H1 (cell line): ENCODE measurements around the gene HPS5. TPM values are rescaled to one million over a fixed set of nuclear protein-coding genes. Genes with fewer than 3 reads are reported as not detected.

Experiments used
- CTCF ChIA-PET: fragments of 300-600 bp; sonication (Branson Sonifier 250); formaldehyde crosslinking; loops from one replicate; lab custom pipeline; 2021; ENCODE audit not compliant: partially characterized antibody; lab: Charles Lee
- POLR2A ChIA-PET: fragments of 300-600 bp; sonication (Branson Sonifier 250); formaldehyde crosslinking; loops from one replicate; lab custom pipeline; 2021; ENCODE audit warnings: inconsistent platforms; ENCODE audit not compliant: partially characterized antibody; lab: Charles Lee
- DNase-seq, 2 experiments: peaks; one replicate each; pipeline versions ENCODE4 v3.0.0 to v3.0.0-alpha.2; 2010 to 2022; ENCODE audit warnings: low spot score in 2 of 2, low read depth in 1 of 2, mixed read lengths in 1 of 2
- FAIRE-seq: peaks from 2 replicates; lab custom pipeline; 2011; peaks lifted over from hg19 to GRCh38; lab: Jason Lieb, UNC
- H2AFZ ChIP-seq: 2 replicates; pipeline ENCODE4 v1.8.1; 2012; ENCODE audit warnings: low read length, inconsistent platforms
- H2AK5ac ChIP-seq: 2 replicates; pipeline ENCODE4 v1.6.1; 2013; ENCODE audit warnings: low read depth, low read length
- H2BK120ac ChIP-seq: replicated peaks from 2 replicates; pipeline ENCODE3; 2013; ENCODE audit warnings: low read depth, low read length, inconsistent platforms
- H2BK12ac ChIP-seq: 2 replicates; pipeline ENCODE4 v1.6.1; 2013; ENCODE audit warnings: low read depth, low read length
- H2BK15ac ChIP-seq: 2 replicates; pipeline ENCODE4 v1.6.1; 2013; ENCODE audit warnings: low read length
- H2BK20ac ChIP-seq: 2 replicates; pipeline ENCODE4 v1.6.1; 2013; ENCODE audit warnings: low read length
- H2BK5ac ChIP-seq: 2 replicates; pipeline ENCODE4 v1.6.1; 2013; ENCODE audit warnings: low read depth, low read length
- H3K14ac ChIP-seq: 2 replicates; pipeline ENCODE4 v1.6.1; 2013; ENCODE audit warnings: inconsistent platforms; ENCODE audit not compliant: insufficient read length
- H3K18ac ChIP-seq: 2 replicates; pipeline ENCODE4 v1.6.1; 2013; ENCODE audit warnings: low read length; ENCODE audit errors: extremely low read depth
- H3K23ac ChIP-seq: 2 replicates; pipeline ENCODE4 v1.6.1; 2013; ENCODE audit warnings: inconsistent platforms; ENCODE audit not compliant: insufficient read length
- H3K23me2 ChIP-seq: 2 replicates; pipeline ENCODE4 v1.6.1; 2013; ENCODE audit warnings: low read depth, low read length
- H3K27ac ChIP-seq: 2 replicates; pipeline ENCODE4 v1.6.1; 2011; ENCODE audit warnings: low read depth, low read length, inconsistent platforms
- H3K27me3 ChIP-seq, 4 experiments: replicated peaks in 1 of 4; 1 replicate in 1 of 4; 2 replicates in 3 of 4; pipeline versions ENCODE4 v1.6.1 to v1.8.1; 2011 to 2013; ENCODE audit warnings: low read length in 3 of 4, mild to moderate bottlenecking in 3 of 4, inconsistent platforms in 2 of 4, mixed read lengths in 2 of 4, moderate library complexity in 1 of 4; ENCODE audit not compliant: control insufficient read depth in 3 of 4, insufficient read depth in 3 of 4; ENCODE audit errors: extremely low read depth in 1 of 4
- H3K36me3 ChIP-seq, 4 experiments: 2 replicates each; pipeline versions ENCODE4 v1.6.1 to v1.8.1; 2011 to 2013; ENCODE audit warnings: mild to moderate bottlenecking in 4 of 4, low read length in 3 of 4, moderate library complexity in 2 of 4, control low read depth in 1 of 4, inconsistent platforms in 1 of 4; ENCODE audit not compliant: insufficient read depth in 4 of 4, control insufficient read depth in 2 of 4
- H3K4ac ChIP-seq: replicated peaks from 2 replicates; pipeline ENCODE3; 2013; ENCODE audit warnings: low read length, low read depth, mixed read lengths, inconsistent platforms; ENCODE audit not compliant: insufficient read length
- H3K4me1 ChIP-seq, 4 experiments: replicated peaks in 1 of 4; 1 replicate in 1 of 4; 2 replicates in 3 of 4; pipeline versions ENCODE4 v1.6.1 to v1.8.1; 2011 to 2013; ENCODE audit warnings: low read length in 3 of 4, inconsistent platforms in 2 of 4, mixed read lengths in 1 of 4; ENCODE audit not compliant: insufficient read depth in 4 of 4, control insufficient read depth in 3 of 4
- H3K4me2 ChIP-seq, 2 experiments: 2 replicates each; pipeline versions ENCODE4 v1.6.1 to v1.8.1; 2011 to 2013; ENCODE audit warnings: low read depth in 2 of 2, low read length in 2 of 2, control low read depth in 1 of 2, inconsistent platforms in 1 of 2, mild to moderate bottlenecking in 1 of 2; ENCODE audit not compliant: insufficient read depth in 1 of 2
- H3K4me3 ChIP-seq, 4 experiments: fragments of 200-600, 300-600 bp in 1 of 4; sonication (generic), shearing (Covaris generic), sonication (Bioruptor Twin) in 1 of 4; 2 replicates each; pipeline versions ENCODE4 v1.5.1 to v1.8.1; 2011 to 2016; ENCODE audit warnings: low read length in 4 of 4, low read depth in 3 of 4, control low read depth in 2 of 4, inconsistent platforms in 2 of 4, mild to moderate bottlenecking in 2 of 4, mixed read lengths in 1 of 4, moderate library complexity in 1 of 4; ENCODE audit not compliant: insufficient read depth in 2 of 4; ENCODE audit errors: extremely low read depth in 1 of 4
- H3K56ac ChIP-seq: replicated peaks from 2 replicates; pipeline ENCODE3; 2013; ENCODE audit warnings: low read depth, mild to moderate bottlenecking, mixed read lengths, low read length, inconsistent platforms; ENCODE audit not compliant: insufficient read length
- H3K79me1 ChIP-seq: 2 replicates; pipeline ENCODE4 v1.6.1; 2013; ENCODE audit warnings: low read depth, low read length, control low read depth
- H3K79me2 ChIP-seq, 2 experiments: 2 replicates each; pipeline versions ENCODE4 v1.6.1 to v1.8.1; 2012 to 2013; ENCODE audit warnings: low read length in 2 of 2, mild to moderate bottlenecking in 2 of 2, inconsistent platforms in 1 of 2; ENCODE audit not compliant: insufficient read depth in 2 of 2, control insufficient read depth in 1 of 2
- H3K9ac ChIP-seq, 4 experiments: replicated peaks in 1 of 4; 1 replicate in 1 of 4; 2 replicates in 3 of 4; pipeline versions ENCODE4 v1.6.1 to v1.8.1; 2011 to 2013; ENCODE audit warnings: low read depth in 3 of 4, low read length in 3 of 4, control low read depth in 2 of 4, mild to moderate bottlenecking in 2 of 4, moderate library complexity in 2 of 4, inconsistent platforms in 1 of 4; ENCODE audit errors: extremely low read depth in 1 of 4
- H3K9me3 ChIP-seq, 2 experiments: 2 replicates each; pipeline versions ENCODE4 v1.6.1 to v1.8.1; 2012 to 2013; ENCODE audit warnings: mild to moderate bottlenecking in 2 of 2, moderate library complexity in 2 of 2, control low read depth in 1 of 2, inconsistent platforms in 1 of 2, low read depth in 1 of 2, low read length in 1 of 2, mixed read lengths in 1 of 2; ENCODE audit not compliant: insufficient read depth in 2 of 2
- H4K20me1 ChIP-seq, 2 experiments: replicated peaks in 1 of 2; 2 replicates each; pipeline versions ENCODE3 to v1.8.1; 2011 to 2013; ENCODE audit warnings: inconsistent platforms in 2 of 2, low read length in 2 of 2, mild to moderate bottlenecking in 1 of 2; ENCODE audit not compliant: insufficient read depth in 2 of 2, control insufficient read depth in 1 of 2
- H4K5ac ChIP-seq: 2 replicates; pipeline ENCODE4 v1.6.1; 2013; ENCODE audit warnings: low read length, low read depth, mixed read lengths, inconsistent platforms; ENCODE audit not compliant: insufficient read length
- H4K8ac ChIP-seq: 2 replicates; pipeline ENCODE4 v1.8.0; 2013; ENCODE audit warnings: mild to moderate bottlenecking, moderate library complexity, low read length, inconsistent platforms; ENCODE audit not compliant: insufficient read depth; ENCODE audit errors: extremely low read depth
- H4K91ac ChIP-seq: replicated peaks from 2 replicates; pipeline ENCODE3; 2013; ENCODE audit warnings: low read length, mixed read lengths, inconsistent platforms; ENCODE audit not compliant: insufficient read length
- BRCA1 ChIP-seq: IDR thresholded peaks from 2 replicates; pipeline ENCODE4 v1.6.1; 2012; ENCODE audit warnings: low read depth, low read length, improper control_type of control experiment
- CEBPB ChIP-seq: IDR thresholded peaks from 2 replicates; pipeline ENCODE4 v1.6.1; 2012; ENCODE audit warnings: low read depth, low read length
- E2F6 ChIP-seq: IDR thresholded peaks from 2 replicates; pipeline ENCODE4 v1.6.1; 2012; ENCODE audit warnings: inconsistent platforms
- GTF2F1 ChIP-seq: IDR thresholded peaks from 2 replicates; pipeline ENCODE4 v1.6.1; 2012; ENCODE audit warnings: low read depth, low read length, improper control_type of control experiment, borderline replicate concordance
- HDAC2 ChIP-seq, 2 experiments: fragments of 300-600 bp in 1 of 2; sonication (generic) in 1 of 2; IDR thresholded peaks; 2 replicates each; pipeline ENCODE4 v1.6.1; 2011 to 2012; ENCODE audit warnings: low read depth in 2 of 2, low read length in 2 of 2, mild to moderate bottlenecking in 2 of 2, moderate library complexity in 2 of 2, borderline replicate concordance in 1 of 2, inconsistent platforms in 1 of 2
- MAFK ChIP-seq: IDR thresholded peaks from 2 replicates; pipeline ENCODE4 v1.6.1; 2012; ENCODE audit warnings: low read depth, mild to moderate bottlenecking, improper control_type of control experiment, low read length
- NANOG ChIP-seq: IDR thresholded peaks from 2 replicates; pipeline ENCODE4 v1.6.1; 2011; ENCODE audit warnings: low read length, low read depth, mild to moderate bottlenecking, inconsistent platforms; ENCODE audit not compliant: insufficient read depth, poor library complexity, severe bottlenecking
- NRF1 ChIP-seq: IDR thresholded peaks from 2 replicates; pipeline ENCODE4 v1.6.1; 2011; ENCODE audit warnings: mild to moderate bottlenecking, low read depth, low read length, improper control_type of control experiment
- TCF12 ChIP-seq: IDR thresholded peaks from 2 replicates; pipeline ENCODE4 v1.6.1; 2011; ENCODE audit warnings: low read depth, mild to moderate bottlenecking, low read length
- USF2 ChIP-seq: IDR thresholded peaks from 2 replicates; pipeline ENCODE4 v1.6.1; 2011; ENCODE audit warnings: low read length, improper control_type of control experiment
- WGBS, 2 experiments: shearing (Covaris generic) in 1 of 2; methylation state at CpG; one replicate each; pipeline versions ENCODE4 v1.1.6 to v1.1.7; 2013 to 2015; ENCODE audit warnings: low lambda C conversion rate in 2 of 2, mixed read lengths in 2 of 2, inconsistent platforms in 1 of 2, low coverage in 1 of 2, missing lambda C conversion rate in 1 of 2; ENCODE audit not compliant: insufficient replicate concordance in 2 of 2, insufficient coverage in 1 of 2, insufficient read length in 1 of 2; ENCODE audit errors: extremely low coverage in 1 of 2, missing lambda C conversion rate in 1 of 2; 5-methylcytosine and 5-hydroxymethylcytosine counted together
- polyA plus RNA-seq, 7 experiments: library from polyadenylated mRNA; depleted of rRNA in 3 of 7; stranded (reverse) in 5 of 7; unstranded in 2 of 7; fragments of >200 nt in 5 of 7; fragments of 200-250 nt in 2 of 7; gene quantifications; 1 replicate in 5 of 7; 2 replicates in 1 of 7; 4 replicates in 1 of 7; pipeline versions ENCODE4 v1.2.1 to v1.2.3, GENCODE V29; 2011 to 2013; ENCODE audit warnings: missing spikeins in 2 of 7, mixed read lengths in 2 of 7
- total RNA-seq: library from RNA; stranded (reverse); fragmentation: NEBNext Ultra II Directional; extraction: Animal tissue kit (Norgen Biotek cat#: 25700); gene quantifications from 2 replicates; pipeline ENCODE4 v1.2.1, GENCODE V29; 2021

HPS5 gene
- total and polyA plus RNA-seq, 2 of the 8 experiments (the other 6 are each of a cell fraction or from before 2014, with no cell fraction given) = 5.0 to 18.5 TPM

GRCh38 chr11:18239655-18240054, 82.3 kb downstream of the HPS5 start:
- H2BK120ac ChIP-seq = no peak overlapping the region
- no peak overlapping the region for H2BK12ac ChIP-seq
- no peak overlapping the region for H3K4me3 ChIP-seq
- H3K4me1 ChIP-seq = no peaks in the 10 kb centered on the region
- H3K9me3 ChIP-seq = 0 out of 4 replicates have a peak, but pooled peaks cover 0 to 2% of the 10 kb centered on the region in 2 experiments
- H3K4ac ChIP-seq = no peak overlapping the region
- H2BK20ac ChIP-seq = no peak overlapping the region
- ChIA-PET POLR2A (no interaction called here), CTCF (no interaction called here)
- H3K23me2 ChIP-seq = no peaks in the 10 kb centered on the region
- no peaks in the 10 kb centered on the region for H4K20me1 ChIP-seq
- H2AK5ac ChIP-seq = no peak overlapping the region
- H3K36me3 ChIP-seq = no peaks in the 10 kb centered on the region
- H3K27me3 ChIP-seq = no peaks in the 10 kb centered on the region; a peak in 1 of 7 replicates
- WGBS, 2 experiments = 90% methylated on average over 1 of the region's 1 CpG; no CpG with 5 or more reads in 1 of the 2 experiments
- H2AFZ ChIP-seq = no peak overlapping the region
- H3K56ac ChIP-seq = no peak overlapping the region
- H3K14ac ChIP-seq = no peak overlapping the region
- H3K4me2 ChIP-seq = no peak overlapping the region
- H3K79me1 ChIP-seq = no peaks in the 10 kb centered on the region
- no peak overlapping the region for H4K8ac ChIP-seq
- no peak overlapping the region for H2BK15ac ChIP-seq
- H3K27ac ChIP-seq = no peak overlapping the region
- H3K9ac ChIP-seq = no peak overlapping the region
- H4K5ac ChIP-seq = no peak overlapping the region
- no peak overlapping the region for H4K91ac ChIP-seq
- no peaks in the 10 kb centered on the region for H3K79me2 ChIP-seq
- DNase-seq (no peak), FAIRE-seq (no peak)
- no peak overlapping the region for H3K18ac ChIP-seq
- no peak overlapping the region for H3K23ac ChIP-seq
- no peak overlapping the region for H2BK5ac ChIP-seq
- no peak for TF ChIP-seq TCF12
- TF ChIP-seq BRCA1 = no peak
- no peak for TF ChIP-seq NANOG
- no peak for TF ChIP-seq GTF2F1
- TF ChIP-seq MAFK = no peak
- no peak for TF ChIP-seq CEBPB
- TF ChIP-seq USF2 = no peak
- no peak for TF ChIP-seq HDAC2 (IDR thresholded peaks at IDR 0.05; ENCODE audit: borderline replicate concordance in 1 of 2, low read depth in 2 of 2, low read length in 2 of 2)
- TF ChIP-seq NRF1 = no peak
- no peak for TF ChIP-seq E2F6
